Fibroblast of pulmonary artery (primary cell): ENCODE data around the gene MRPL36.

ENCODE experiments used
- DNase-seq: peaks from one replicate; pipeline ENCODE4 v3.0.0-alpha.2; 2010; ENCODE audit warnings: low read depth
- H3K4me3 ChIP-seq: replicated peaks from 2 replicates; pipeline ENCODE4 v1.5.1; 2011; ENCODE audit warnings: low read depth, mild to moderate bottlenecking, control low read depth, low read length, moderate library complexity
- CTCF ChIP-seq: IDR thresholded peaks from 2 replicates; pipeline ENCODE4 v1.5.1; 2011; ENCODE audit warnings: mild to moderate bottlenecking, control low read depth, low read length, inconsistent platforms; ENCODE audit errors: missing control alignments

MRPL36 gene

GRCh38 chr5:1795506-1795905 is 4.1 kb downstream of the MRPL36 start:
- DNase-seq = no peak
- no peak for TF ChIP-seq CTCF
- H3K4me3 ChIP-seq = no peak overlapping the region

DNA sequence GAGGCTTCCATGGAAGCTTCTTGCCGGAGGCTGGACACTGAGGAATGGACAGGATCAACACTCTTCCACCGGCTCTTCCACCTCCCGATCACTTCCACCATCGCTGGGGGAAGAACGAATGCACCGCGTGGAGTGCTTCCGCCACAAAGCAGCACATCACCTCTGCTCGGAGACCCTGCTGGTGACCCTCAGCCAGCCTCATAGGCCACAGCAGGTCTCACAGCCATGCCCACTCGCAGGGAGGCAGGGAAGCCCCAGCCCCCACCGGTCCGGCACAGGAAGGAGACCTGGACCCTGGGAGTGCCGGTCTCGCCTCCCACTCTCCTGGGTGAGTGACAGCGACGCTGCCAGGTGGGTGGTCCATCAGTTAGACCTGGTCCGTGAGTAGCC is 4.7 kb downstream of the MRPL36 start:
- H3K4me3 ChIP-seq = no peak overlapping the region
- TF ChIP-seq CTCF = no peak
- DNase-seq = no peak

- DNase-seq = peak; percentile 78
- TF ChIP-seq CTCF = no peak
- no peak overlapping the region for H3K4me3 ChIP-seq
These were observed 5.4 kb downstream of the MRPL36 start for GRCh38 chr5:1793966-1794900.

- peak; percentile 21 for DNase-seq
- no peak overlapping the region for H3K4me3 ChIP-seq
- TF ChIP-seq CTCF = no peak
These were observed 6.3 kb downstream of the MRPL36 start for GRCh38 chr5:1793301-1793740.

- TF ChIP-seq CTCF = no peak
- no peak overlapping the region for H3K4me3 ChIP-seq
- DNase-seq = peak; percentile 83
These were observed 6.8 kb downstream of the MRPL36 start for GRCh38 chr5:1792842-1793266.

GRCh38 chr5:1791176-1791575 is 8.5 kb downstream of the MRPL36 start:
- TF ChIP-seq CTCF = no peak

More at GRCh38 chr5:1791176-1791575, 8.5 kb downstream of the MRPL36 start:
- DNase-seq = no peak
- no peak overlapping the region for H3K4me3 ChIP-seq
